IMR-90 (cell line): ENCODE data around the gene TBC1D22A. TPM values are rescaled to one million over a fixed set of nuclear protein-coding genes. Genes with fewer than 3 reads are reported as not detected.

Source experiments
- ATAC-seq: fragments of 200-7000 bp; cut with Tn5 transposase; 2 replicates; pipeline ENCODE4 v1.9.1; 2020; ENCODE audit warnings: low read depth, mild to moderate bottlenecking, moderate library complexity
- BruUV-seq: library from RNA; stranded (reverse); fragments of 400-500 nt; replicated peaks from 2 replicates; lab custom pipeline; 2021; lab: Mats Ljungman, UMichigan
- CTCF ChIA-PET: fragments of 300-600 bp; formaldehyde crosslinking; extraction: SDS; loops from one replicate; lab custom pipeline; 2021; ENCODE audit warnings: antibody characterized with exemption; lab: Yijun Ruan, JAX
- POLR2A ChIA-PET: fragments of 300-600 bp; sonication (Branson Sonifier 250); formaldehyde crosslinking; loops from one replicate; lab custom pipeline; 2022; ENCODE audit warnings: antibody characterized with exemption; ENCODE audit not compliant: unreplicated experiment; lab: Charles Lee
- DNase-seq: peaks from one replicate; pipeline ENCODE4 v3.0.0; 2013
- H2AFZ ChIP-seq: replicated peaks from 2 replicates; pipeline ENCODE3; 2013; ENCODE audit warnings: low read length, mild to moderate bottlenecking; ENCODE audit not compliant: poor library complexity
- H2AK5ac ChIP-seq: 2 replicates; pipeline ENCODE4 v1.6.1; 2013; ENCODE audit warnings: low read depth, low read length, inconsistent platforms
- H2AK9ac ChIP-seq: replicated peaks from 2 replicates; pipeline ENCODE3; 2013; ENCODE audit warnings: mild to moderate bottlenecking, low read depth, low read length, moderate library complexity; ENCODE audit not compliant: poor library complexity
- H2BK120ac ChIP-seq: 2 replicates; pipeline ENCODE4 v1.6.1; 2013; ENCODE audit warnings: low read depth, low read length, inconsistent platforms
- H2BK15ac ChIP-seq: 3 replicates; pipeline ENCODE4 v1.6.1; 2013; ENCODE audit warnings: low read depth, low read length, inconsistent platforms
- H2BK20ac ChIP-seq: 2 replicates; pipeline ENCODE4 v1.6.1; 2013; ENCODE audit warnings: low read depth, mild to moderate bottlenecking, inconsistent platforms, low read length, moderate library complexity
- H2BK5ac ChIP-seq: 2 replicates; pipeline ENCODE4 v1.6.1; 2013; ENCODE audit warnings: mild to moderate bottlenecking, low read depth, low read length, inconsistent platforms; ENCODE audit not compliant: poor library complexity, severe bottlenecking
- H3K14ac ChIP-seq: replicated peaks from 2 replicates; pipeline ENCODE4 v1.6.1; 2013; ENCODE audit warnings: low read depth, low read length, inconsistent platforms
- H3K18ac ChIP-seq: 2 replicates; pipeline ENCODE4 v1.6.1; 2013; ENCODE audit warnings: low read depth, low read length, control low read depth
- H3K23ac ChIP-seq: 2 replicates; pipeline ENCODE4 v1.6.1; 2013; ENCODE audit warnings: low read depth, low read length, inconsistent platforms
- H3K27ac ChIP-seq: 2 replicates; pipeline ENCODE4 v1.5.1; 2013; ENCODE audit warnings: mild to moderate bottlenecking, control low read depth, low read length; ENCODE audit not compliant: insufficient read depth
- H3K27me3 ChIP-seq: 2 replicates; pipeline ENCODE4 v1.6.1; 2013; ENCODE audit warnings: low read length; ENCODE audit not compliant: control insufficient read depth, insufficient read depth
- H3K36me3 ChIP-seq: 2 replicates; pipeline ENCODE4 v1.6.1; 2013; ENCODE audit warnings: low read length, mixed read lengths; ENCODE audit not compliant: control insufficient read depth, insufficient read depth
- H3K4ac ChIP-seq: 2 replicates; pipeline ENCODE4 v1.6.1; 2013; ENCODE audit warnings: low read depth, low read length, inconsistent platforms
- H3K4me1 ChIP-seq: 2 replicates; pipeline ENCODE4 v1.6.1; 2013; ENCODE audit warnings: low read length, mixed read lengths; ENCODE audit not compliant: control insufficient read depth, insufficient read depth
- H3K4me2 ChIP-seq: 2 replicates; pipeline ENCODE4 v1.6.1; 2013; ENCODE audit warnings: low read depth, mild to moderate bottlenecking, control low read depth, low read length, moderate library complexity
- H3K4me3 ChIP-seq: 2 replicates; pipeline ENCODE4 v1.5.1; 2013; ENCODE audit warnings: low read depth, mild to moderate bottlenecking, control low read depth, low read length, moderate library complexity; ENCODE audit not compliant: insufficient read depth
- H3K56ac ChIP-seq: 2 replicates; pipeline ENCODE4 v1.6.1; 2013; ENCODE audit warnings: low read length, inconsistent platforms; ENCODE audit not compliant: insufficient read depth; ENCODE audit errors: extremely low read depth
- H3K79me1 ChIP-seq, 2 experiments: 2 replicates each; pipeline ENCODE4 v1.6.1; 2013; ENCODE audit warnings: low read length in 2 of 2, inconsistent platforms in 1 of 2, low read depth in 1 of 2
- H3K9ac ChIP-seq: 2 replicates; pipeline ENCODE4 v1.6.1; 2013; ENCODE audit warnings: low read depth, low read length, control low read depth
- H3K9me1 ChIP-seq: 2 replicates; pipeline ENCODE4 v1.6.1; 2013; ENCODE audit warnings: low read length, inconsistent platforms; ENCODE audit not compliant: insufficient read depth
- H3K9me3 ChIP-seq: 2 replicates; pipeline ENCODE4 v1.6.1; 2013; ENCODE audit warnings: low read length; ENCODE audit not compliant: control insufficient read depth, insufficient read depth
- H4K20me1 ChIP-seq: 2 replicates; pipeline ENCODE4 v1.6.1; 2013; ENCODE audit warnings: low read length, inconsistent platforms; ENCODE audit not compliant: insufficient read depth
- H4K5ac ChIP-seq: 2 replicates; pipeline ENCODE4 v1.6.1; 2013; ENCODE audit warnings: mild to moderate bottlenecking, low read depth, low read length, control low read depth
- H4K8ac ChIP-seq, 2 experiments: 2 replicates each; pipeline ENCODE4 v1.6.1; 2013; ENCODE audit warnings: low read depth in 2 of 2, low read length in 2 of 2, control low read depth in 1 of 2, inconsistent platforms in 1 of 2
- H4K91ac ChIP-seq: 2 replicates; pipeline ENCODE4 v1.6.1; 2013; ENCODE audit warnings: low read depth, low read length, inconsistent platforms; ENCODE audit not compliant: insufficient read depth
- BHLHE40 ChIP-seq: fragments of 150-350 bp; IDR thresholded peaks from 2 replicates; pipeline ENCODE4 v1.6.1; 2016; ENCODE audit warnings: mild to moderate bottlenecking, low read depth, low read length
- CEBPB ChIP-seq: IDR thresholded peaks from 2 replicates; pipeline ENCODE4 v1.6.1; 2012; ENCODE audit warnings: low read depth, low read length, improper control_type of control experiment
- CHD1 ChIP-seq: IDR thresholded peaks from 2 replicates; pipeline ENCODE4 v1.6.1; 2012; ENCODE audit warnings: low read depth, low read length, improper control_type of control experiment
- FOS ChIP-seq: fragments of 150-350 bp; IDR thresholded peaks from 2 replicates; pipeline ENCODE4 v1.6.1; 2016; ENCODE audit warnings: low read depth, low read length
- MAFK ChIP-seq: IDR thresholded peaks from 2 replicates; pipeline ENCODE4 v1.6.1; 2012; ENCODE audit warnings: low read depth, low read length, improper control_type of control experiment
- MAZ ChIP-seq: IDR thresholded peaks from 2 replicates; pipeline ENCODE4 v1.6.1; 2012; ENCODE audit warnings: low read depth, mild to moderate bottlenecking, low read length, improper control_type of control experiment, moderate library complexity, borderline replicate concordance
- MXI1 ChIP-seq: IDR thresholded peaks from 2 replicates; pipeline ENCODE4 v1.6.1; 2012; ENCODE audit warnings: low read depth, mild to moderate bottlenecking, low read length, moderate library complexity, borderline replicate concordance
- NFE2L2 ChIP-seq: fragments of 150-350 bp; IDR thresholded peaks from 2 replicates; pipeline ENCODE4 v1.6.1; 2016; ENCODE audit warnings: low read depth, mild to moderate bottlenecking, low read length
- POLR2A ChIP-seq: IDR thresholded peaks from 2 replicates; pipeline ENCODE4 v1.6.1; 2012; ENCODE audit warnings: mild to moderate bottlenecking, low read depth, low read length
- RAD21 ChIP-seq: IDR thresholded peaks from 2 replicates; pipeline ENCODE4 v1.6.1; 2012; ENCODE audit warnings: low read length, improper control_type of control experiment
- RFX5 ChIP-seq: IDR thresholded peaks from 2 replicates; pipeline ENCODE4 v1.8.0; 2012; ENCODE audit warnings: low read depth, mild to moderate bottlenecking, low read length, moderate library complexity
- SMC3 ChIP-seq: fragments of 150-350 bp; IDR thresholded peaks from 2 replicates; pipeline ENCODE4 v1.6.1; 2016; ENCODE audit warnings: low read depth, mild to moderate bottlenecking, antibody characterized with exemption, low read length, moderate library complexity
- WGBS, 2 experiments: methylation state at CpG; one replicate each; pipeline versions ENCODE4 v1.1.5 to v1.1.7; 2013; ENCODE audit warnings: missing lambda C conversion rate in 2 of 2; ENCODE audit not compliant: insufficient read length in 1 of 2; ENCODE audit errors: extremely low coverage in 2 of 2; 5-methylcytosine and 5-hydroxymethylcytosine counted together
- dilution Hi-C: fragments of 300-500 bp; cut with HindIII; formaldehyde crosslinking; loops from one replicate; pipeline ENCODE4 v1.14.3; 2018; ENCODE audit warnings: low sequenced_read_pairs; ENCODE audit not compliant: unreplicated experiment
- in situ Hi-C: fragments of 300-500 bp; cut with MboI; formaldehyde crosslinking; loops from 3 replicates; pipeline ENCODE4 v1.14.3; 2019; ENCODE audit warnings: low sequenced_read_pairs, inconsistent platforms, mixed read lengths
- intact Hi-C: fragments of 100-400 bp; cut with micrococcal nuclease; formaldehyde crosslinking; loops from 2 replicates; pipeline ENCODE4 v1.10.0; 2022
- polyA plus RNA-seq, 3 experiments: library from polyadenylated mRNA; depleted of rRNA; stranded (reverse); fragments of >200 nt; gene quantifications; 2 replicates each; pipeline ENCODE4 v1.2.3, GENCODE V29; 2012; ENCODE audit warnings: low replicate concordance in 1 of 3
- total RNA-seq: library from RNA; depleted of rRNA; stranded (reverse); fragments of >200 nt; gene quantifications from 2 replicates; pipeline ENCODE4 v1.2.3, GENCODE V29; 2012
- TF ChIP-seq, protein P1 (sequence below): conservative IDR thresholded peaks from 2 replicates; pipeline ENCODE4 v1.5.1; 2012; ENCODE audit warnings: mild to moderate bottlenecking, low read depth, low read length, improper control_type of control experiment

Gene TBC1D22A
- total and polyA plus RNA-seq, 2 of the 4 experiments (the other 2 are of a cell fraction), result 9.0 to 16.7 TPM

- peaks cover 2% of the 10 kb centered on the region; the same call in 1 of the 2 replicates for H3K9me3 ChIP-seq
- peaks cover 16% of the 10 kb centered on the region for H3K4me1 ChIP-seq
- BruUV-seq, result no TSS peak
- H4K5ac ChIP-seq, result no peak overlapping the region
- dilution Hi-C loops, result no loop called here
- H3K56ac ChIP-seq, result no peak overlapping the region
- peaks cover 0 to 5% of the 10 kb centered on the region in 2 experiments; a peak in 1 of 4 replicates for H3K79me1 ChIP-seq
- 63% methylated on average over 15 of the region's 23 CpGs; no CpG with 5 or more reads in 1 of the 2 experiments for WGBS, 2 experiments
- no peak overlapping the region for H3K23ac ChIP-seq
- H3K27me3 ChIP-seq, result no peaks in the 10 kb centered on the region
- intact Hi-C loops, result loop anchor here (10.0 kb wide), 1 partner anchor 309 kb away; no protein-coding TSS in a partner anchor
- no peak overlapping the region for H2BK120ac ChIP-seq
- H4K20me1 ChIP-seq, result no peaks in the 10 kb centered on the region
- DNase-seq (peak; percentile 13), ATAC-seq (peak; percentile 15)
- POLR2A ChIA-PET, result no interaction called here
- peak overlapping the region; percentile 2 for H2BK5ac ChIP-seq
- H4K8ac ChIP-seq, result peak overlapping the region in 1 of 2 experiments; percentile 73; a peak in 2 of 4 replicates
- peaks cover 5% of the 10 kb centered on the region for H3K9me1 ChIP-seq
- peak overlapping the region; percentile 84; the same call in 1 of the 2 replicates for H3K4me2 ChIP-seq
- no peak overlapping the region for H3K14ac ChIP-seq
- peak overlapping the region; percentile 68 for H2AK5ac ChIP-seq
- no peak overlapping the region for H2BK20ac ChIP-seq
- H3K27ac ChIP-seq, result no peak overlapping the region
- 0 out of 2 replicates have a peak overlapping the region, but pooled peaks have one; percentile 47 for H4K91ac ChIP-seq
- in situ Hi-C loops, result no loop called here
- TF ChIP-seq CEBPB, result no peak
- no peak for TF ChIP-seq FOS
- TF ChIP-seq RFX5, result no peak
- no peak for TF ChIP-seq RAD21
- no peak for TF ChIP-seq MAFK
- no peak for TF ChIP-seq NFE2L2
- TF ChIP-seq, protein P1, sequence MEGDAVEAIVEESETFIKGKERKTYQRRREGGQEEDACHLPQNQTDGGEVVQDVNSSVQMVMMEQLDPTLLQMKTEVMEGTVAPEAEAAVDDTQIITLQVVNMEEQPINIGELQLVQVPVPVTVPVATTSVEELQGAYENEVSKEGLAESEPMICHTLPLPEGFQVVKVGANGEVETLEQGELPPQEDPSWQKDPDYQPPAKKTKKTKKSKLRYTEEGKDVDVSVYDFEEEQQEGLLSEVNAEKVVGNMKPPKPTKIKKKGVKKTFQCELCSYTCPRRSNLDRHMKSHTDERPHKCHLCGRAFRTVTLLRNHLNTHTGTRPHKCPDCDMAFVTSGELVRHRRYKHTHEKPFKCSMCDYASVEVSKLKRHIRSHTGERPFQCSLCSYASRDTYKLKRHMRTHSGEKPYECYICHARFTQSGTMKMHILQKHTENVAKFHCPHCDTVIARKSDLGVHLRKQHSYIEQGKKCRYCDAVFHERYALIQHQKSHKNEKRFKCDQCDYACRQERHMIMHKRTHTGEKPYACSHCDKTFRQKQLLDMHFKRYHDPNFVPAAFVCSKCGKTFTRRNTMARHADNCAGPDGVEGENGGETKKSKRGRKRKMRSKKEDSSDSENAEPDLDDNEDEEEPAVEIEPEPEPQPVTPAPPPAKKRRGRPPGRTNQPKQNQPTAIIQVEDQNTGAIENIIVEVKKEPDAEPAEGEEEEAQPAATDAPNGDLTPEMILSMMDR, result no peak
- TF ChIP-seq SMC3, result no peak
- TF ChIP-seq CHD1, result no peak
- TF ChIP-seq BHLHE40, result no peak
- TF ChIP-seq MXI1, result no peak
- no peak for TF ChIP-seq POLR2A
- TF ChIP-seq MAZ, result no peak
- no peak overlapping the region for H3K18ac ChIP-seq
- no peak overlapping the region for H3K4me3 ChIP-seq
- H3K4ac ChIP-seq, result peak overlapping the region; percentile 29
- no peak overlapping the region for H2BK15ac ChIP-seq
- peak overlapping the region; percentile 89 for H2AFZ ChIP-seq
- peak overlapping the region; percentile 35 for H2AK9ac ChIP-seq
- H3K9ac ChIP-seq, result no peak overlapping the region
- no peaks in the 10 kb centered on the region; the same call in 1 of the 2 replicates for H3K36me3 ChIP-seq
- CTCF ChIA-PET, result no interaction called here
Observed at GRCh38 chr22:47153854-47154525, 391.5 kb downstream of the TBC1D22A start.
